NCI-H2081 treated with DMSO at 0.1 percent for 48 hours (cell line): Measurements from ENCODE around the gene VGLL4.
"Not testable (repeated sequence)": the region's sequence is repeated elsewhere in the genome, so short reads cannot be mapped to it uniquely, and the experiment has no call there.

Experiments used
- DNase-seq: peaks from one replicate; lab custom pipeline; 2025; lab: John Stamatoyannopoulos, UW

Gene VGLL4

DNA sequence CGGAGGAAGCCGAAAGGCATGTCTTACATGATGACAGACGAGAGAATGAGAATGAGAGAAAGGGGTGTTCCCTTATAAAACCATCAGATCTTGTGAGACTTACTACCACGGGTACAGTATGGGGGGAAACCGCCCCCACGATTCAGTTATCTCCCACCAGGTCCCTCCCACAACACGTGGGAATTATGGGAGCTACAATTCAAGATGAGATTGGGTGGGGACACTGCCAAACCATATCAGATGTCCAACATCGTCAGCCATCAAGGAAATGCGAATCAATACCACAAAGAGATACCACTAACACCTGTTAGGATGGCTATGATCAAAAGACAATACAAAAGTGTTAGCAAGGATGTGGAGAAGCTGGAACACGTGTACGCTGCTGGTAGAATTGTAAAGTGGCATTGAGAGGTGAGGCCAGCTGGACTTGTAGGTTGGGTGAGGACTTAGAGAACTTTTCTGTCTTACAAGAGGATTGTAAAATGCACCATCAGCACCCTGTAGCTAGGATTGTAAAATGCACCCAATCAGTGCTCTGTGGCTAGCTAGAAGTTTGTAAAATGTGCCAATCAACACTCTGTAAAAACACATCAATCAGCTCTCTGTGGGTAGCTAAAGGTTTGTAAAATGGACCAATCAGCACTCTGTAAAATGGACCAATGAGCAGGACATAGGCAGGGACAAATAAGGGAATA lies 37.5 kb downstream of the VGLL4 start:
- DNase-seq, result no peak

- no peak for DNase-seq
These were observed 38.3 kb downstream of the VGLL4 start for GRCh38 chr3:11605398-11605797.

DNA sequence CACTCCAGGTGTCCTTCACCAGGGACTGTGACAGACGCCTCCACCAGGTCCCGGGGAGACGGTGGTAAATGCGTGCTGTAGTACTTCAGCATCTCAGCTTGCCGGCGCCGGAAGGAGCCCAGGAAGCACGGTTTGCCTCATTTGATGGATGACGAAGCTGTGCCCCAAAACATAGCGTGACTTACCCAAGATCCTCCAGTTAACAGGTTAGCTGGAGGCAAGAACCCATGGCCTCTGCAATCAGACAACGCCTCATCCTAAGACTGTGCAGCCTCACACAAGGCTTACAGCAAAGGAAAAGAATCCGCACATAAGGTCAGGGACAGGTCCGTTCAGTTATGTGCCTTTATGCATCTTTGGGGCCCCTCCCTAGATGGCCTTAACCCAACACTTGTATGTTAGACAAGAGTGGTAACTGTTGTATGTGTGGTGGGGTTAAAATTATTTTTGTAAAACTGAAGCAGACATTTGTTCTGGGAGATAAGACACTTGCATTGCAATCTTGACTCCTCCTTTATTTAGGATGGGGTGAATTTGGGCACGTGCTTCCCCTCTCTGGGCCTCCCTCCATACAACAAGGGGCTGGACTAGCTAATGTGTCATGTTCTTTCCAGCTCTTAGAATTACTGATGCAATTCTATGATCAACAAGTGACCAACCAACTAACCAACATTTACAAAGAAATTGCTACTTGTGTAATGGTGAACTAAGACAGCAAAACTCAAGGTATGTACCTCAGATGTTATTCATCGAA lies 39.4 kb downstream of the VGLL4 start:
- DNase-seq, result no peak

DNA sequence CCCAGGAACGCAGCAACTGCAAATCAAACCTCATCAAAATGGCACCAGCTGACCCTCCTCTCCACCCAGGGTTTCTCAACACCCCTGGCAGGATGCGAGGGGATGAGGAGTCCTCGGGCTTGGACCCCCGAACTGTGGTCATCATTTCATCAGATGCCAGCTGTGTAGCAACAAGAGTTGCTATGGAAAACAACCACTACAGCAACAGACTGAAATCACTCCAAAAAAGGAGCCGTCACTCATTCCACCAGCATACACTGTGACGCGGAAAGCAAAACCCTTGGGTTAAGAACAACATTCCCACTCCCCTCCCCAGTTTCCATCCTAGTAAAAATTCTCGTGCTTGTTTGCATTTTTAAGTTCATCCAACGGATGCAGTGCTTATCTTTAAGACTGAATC lies 40.1 kb downstream of the VGLL4 start:
- no peak for DNase-seq

- no peak for DNase-seq
These were observed 40.7 kb downstream of the VGLL4 start for GRCh38 chr3:11602886-11603527.

DNA sequence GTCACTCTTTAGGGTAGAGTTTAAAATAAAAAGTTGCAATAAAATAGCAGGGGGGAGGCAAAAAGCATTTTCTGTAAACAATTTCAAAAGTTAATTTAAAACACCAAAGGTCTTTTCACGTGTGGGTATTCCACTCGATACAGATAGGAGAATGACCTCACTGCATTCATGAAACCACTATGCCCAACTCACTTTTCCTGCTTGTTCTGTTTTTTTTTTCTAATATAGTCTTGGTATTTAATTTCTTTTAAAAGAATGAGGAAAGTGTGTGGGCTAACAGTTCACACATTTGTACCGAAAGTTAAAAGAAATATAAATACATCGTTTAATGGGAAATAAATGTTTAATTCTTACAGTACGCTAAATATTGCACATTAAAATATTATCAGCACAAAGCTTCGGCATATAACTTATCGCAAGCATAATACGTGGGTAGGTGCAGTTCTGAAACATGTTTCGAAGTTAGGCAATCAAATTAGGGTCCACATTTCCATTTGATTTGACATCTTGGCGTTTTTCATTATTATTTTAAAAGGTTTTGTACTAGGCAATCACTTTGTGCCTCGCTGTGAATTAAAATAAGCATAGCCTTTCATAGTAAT lies 41.4 kb downstream of the VGLL4 start:
- no peak for DNase-seq

- DNase-seq, result no peak
These were observed 42.1 kb downstream of the VGLL4 start for GRCh38 chr3:11601446-11602238.

DNA sequence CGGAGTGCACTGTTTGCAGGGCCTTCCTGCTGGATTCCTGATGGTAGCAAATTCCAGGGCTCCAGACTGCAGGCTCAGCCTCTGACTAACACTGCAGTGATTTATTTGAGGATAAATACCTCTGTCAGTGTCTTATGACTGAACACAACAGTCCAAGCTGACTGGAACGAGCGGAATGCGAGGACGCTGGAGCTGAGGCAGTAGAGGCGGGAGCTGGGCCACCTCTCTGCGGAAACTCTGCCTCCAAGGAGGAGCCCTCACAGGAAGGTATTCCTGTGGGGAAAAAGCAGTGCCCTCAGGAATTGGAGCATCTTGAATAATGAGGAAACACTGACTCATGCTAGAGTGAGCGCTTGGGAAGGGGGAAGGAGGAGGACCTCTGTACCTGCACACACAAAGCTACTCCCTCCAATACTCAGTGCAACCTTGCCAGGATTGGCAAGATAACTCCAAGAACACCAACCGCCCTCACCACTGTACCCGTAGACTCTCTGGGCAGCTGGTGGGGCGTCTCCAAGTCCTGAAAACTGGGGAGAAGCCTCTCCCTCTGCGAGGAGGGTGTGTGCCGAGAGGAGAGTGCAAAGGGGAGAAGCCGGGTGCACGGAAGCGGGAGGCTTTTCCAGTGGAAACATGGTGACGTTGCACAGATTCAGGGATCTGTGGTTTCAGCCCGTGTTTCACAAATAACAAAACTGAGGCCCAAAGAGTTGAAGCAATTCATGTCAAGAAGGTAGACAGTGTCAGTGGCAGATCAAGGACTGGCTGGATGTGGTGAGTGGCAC lies 43.0 kb downstream of the VGLL4 start:
- DNase-seq, result no peak

GRCh38 chr3:11596387-11596786 lies 47.3 kb downstream of the VGLL4 start:
- DNase-seq, result no peak

DNA sequence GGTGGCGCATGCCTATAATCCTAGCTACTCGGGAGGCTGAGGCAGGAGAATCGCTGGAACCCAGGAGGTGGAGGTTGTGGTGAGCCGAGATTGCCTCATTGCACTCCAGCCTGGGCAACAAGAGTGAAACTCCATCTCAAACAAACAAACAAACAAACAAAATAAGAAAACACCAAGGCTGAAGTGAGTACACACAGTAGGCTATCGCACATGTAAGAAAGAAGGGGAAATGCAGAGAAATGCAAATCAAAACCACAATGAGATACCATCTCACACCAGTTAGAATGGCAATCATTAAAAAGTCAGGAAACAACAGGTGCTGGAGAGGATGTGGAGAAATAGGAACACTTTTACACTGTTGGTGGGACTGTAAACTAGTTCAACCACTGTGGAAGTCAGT lies 48.7 kb downstream of the VGLL4 start:
- DNase-seq, result not testable (repeated sequence)

DNA sequence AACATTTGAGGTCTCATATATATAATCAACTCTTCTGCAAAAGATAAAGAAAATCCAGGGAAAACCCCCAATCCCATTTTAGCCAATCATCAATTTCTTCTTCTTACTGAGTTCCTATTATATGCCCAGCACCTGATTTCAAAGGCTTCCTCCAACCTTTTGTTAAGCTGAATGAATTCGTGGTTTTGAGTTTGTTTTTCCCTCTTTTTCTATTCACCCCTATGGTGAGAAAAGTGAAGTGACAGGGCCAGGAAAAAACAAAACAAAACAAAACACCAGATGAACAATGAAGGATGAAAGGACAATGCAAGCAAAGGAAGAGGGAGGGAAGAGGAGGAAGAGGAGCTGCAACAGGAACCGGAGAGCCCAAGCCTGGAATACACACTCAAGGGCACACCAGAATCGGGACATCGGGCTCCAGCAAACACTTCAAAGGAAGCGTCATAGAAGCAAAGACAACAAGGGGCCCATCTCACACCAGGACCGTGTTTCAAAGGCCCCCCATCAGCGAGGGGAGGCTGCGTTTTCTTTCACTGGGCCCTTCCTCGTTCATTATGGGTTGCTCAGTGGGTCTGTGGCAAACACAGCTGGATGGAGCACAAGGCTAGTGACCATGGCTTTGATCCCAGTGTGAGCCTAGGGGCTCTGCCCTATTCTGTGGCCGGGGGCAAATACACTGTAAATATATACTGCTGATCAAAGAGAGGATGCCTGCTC lies 50.2 kb downstream of the VGLL4 start:
- DNase-seq, result no peak

GRCh38 chr3:11592445-11593298 lies 51.0 kb downstream of the VGLL4 start:
- no peak for DNase-seq

GRCh38 chr3:11591391-11592282 lies 52.1 kb downstream of the VGLL4 start:
- no peak for DNase-seq

- DNase-seq, result no peak
These were observed 52.7 kb downstream of the VGLL4 start for GRCh38 chr3:11591002-11591355.

DNA sequence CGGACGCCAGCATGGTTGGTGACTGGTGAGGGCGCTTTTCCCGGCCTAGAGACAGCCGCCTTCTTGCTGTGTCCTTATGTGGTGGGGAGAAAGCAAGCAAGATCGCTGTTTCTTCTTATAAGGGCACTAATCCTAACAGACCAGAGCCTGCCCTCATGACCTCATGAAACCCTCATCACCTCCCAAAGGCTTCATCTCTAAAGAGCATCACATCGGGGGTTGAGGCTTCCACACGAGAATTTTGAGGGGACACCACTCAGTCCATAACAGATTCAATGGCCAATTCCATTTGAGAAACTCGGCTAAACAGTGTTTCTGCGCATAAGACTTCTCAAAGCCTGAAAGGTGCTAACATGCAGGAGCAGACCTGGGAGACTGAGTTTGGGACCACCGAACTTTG lies 54.0 kb downstream of the VGLL4 start:
- no peak for DNase-seq

- DNase-seq, result no peak
These were observed 55.0 kb downstream of the VGLL4 start for GRCh38 chr3:11588755-11589154.

DNA sequence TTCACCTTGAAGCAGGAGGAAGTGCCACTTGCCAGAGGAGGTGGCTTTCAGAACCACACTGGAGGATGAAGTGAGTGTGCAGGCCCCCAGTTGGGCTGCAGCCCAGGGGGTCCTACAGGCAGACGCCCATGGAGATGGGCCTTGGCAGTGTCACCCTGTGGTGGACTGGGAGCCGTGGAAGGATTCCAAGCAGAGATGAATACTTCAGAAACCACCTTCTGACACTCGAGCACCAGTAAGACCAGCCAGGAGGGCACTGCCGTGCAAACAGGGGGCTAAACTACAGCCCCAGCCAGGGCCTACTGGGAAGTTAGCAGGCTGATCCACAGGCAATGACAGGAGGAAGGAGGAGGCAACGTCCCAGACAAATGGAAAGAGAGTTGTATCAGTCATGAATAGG lies 55.4 kb downstream of the VGLL4 start:
- no peak for DNase-seq

GRCh38 chr3:11587766-11588165 lies 55.9 kb downstream of the VGLL4 start:
- DNase-seq, result no peak

DNA sequence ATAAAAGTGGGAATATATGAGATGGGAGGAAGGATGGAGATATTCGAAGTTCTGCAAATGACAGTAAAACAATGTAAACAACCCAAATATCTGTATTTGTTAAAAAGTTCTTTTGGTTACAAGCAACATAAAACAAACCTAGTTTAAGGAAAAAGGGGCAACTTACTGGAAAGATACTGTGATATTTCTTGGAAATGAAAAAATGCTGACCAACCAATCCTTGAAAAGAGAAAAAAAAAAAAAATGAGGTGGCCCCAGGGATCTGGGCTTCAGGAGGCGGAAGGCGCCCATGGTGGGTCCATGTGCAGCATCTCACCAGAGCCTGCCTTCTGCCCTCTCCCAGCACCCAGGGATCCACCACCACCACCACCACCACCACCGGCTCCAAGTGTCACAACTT lies 59.1 kb downstream of the VGLL4 start:
- DNase-seq, result no peak
